HL-60/S4 treated with phorbol 12-myristate 13-acetate at 8.2 ng/mL for 4 days and 3 days (cell line): Measurements from ENCODE around the gene TOMM20.
"Not testable (repeated sequence)": the region's sequence is repeated elsewhere in the genome, so short reads cannot be mapped to it uniquely, and the experiment has no call there.

Experiments
- in situ Hi-C: fragments of 300-500 bp; cut with MboI; formaldehyde crosslinking; loops from 2 replicates; pipeline ENCODE4 v1.15.0; 2022; ENCODE audit warnings: low sequenced_read_pairs

The TOMM20 gene

DNA sequence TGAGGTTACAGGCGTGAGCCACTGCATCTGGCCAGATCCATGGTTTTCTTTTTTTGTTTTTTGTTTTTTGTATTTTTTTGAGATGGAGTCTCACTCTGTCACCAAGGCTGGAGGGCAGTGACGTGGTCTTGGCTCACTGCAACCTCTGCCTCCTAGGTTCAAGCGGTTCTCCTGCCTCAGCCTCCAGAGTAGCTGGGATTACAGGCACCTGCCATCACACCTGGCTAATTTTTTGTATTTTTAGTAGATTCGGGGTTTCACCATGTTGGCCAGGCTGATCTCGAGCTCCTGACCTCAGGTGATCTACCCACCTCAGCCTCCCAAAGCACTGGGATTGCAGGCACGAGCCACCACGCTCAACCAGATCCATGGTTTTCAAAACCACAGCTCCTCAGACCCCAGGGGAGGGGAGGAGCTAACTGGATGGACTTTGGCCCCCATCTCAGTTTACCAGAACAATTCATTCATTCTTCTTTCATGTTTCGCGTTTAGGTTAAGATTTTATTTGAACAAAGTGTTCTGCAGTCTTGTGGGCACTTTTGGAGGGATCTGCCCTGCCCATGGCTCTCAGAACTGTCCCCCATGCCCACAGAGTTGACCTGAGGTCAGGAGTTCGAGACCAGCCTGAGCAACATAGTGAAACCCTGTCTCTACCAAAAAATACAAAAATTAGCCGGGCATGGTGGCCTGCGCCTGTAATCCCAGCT is 43.1 kb downstream of the TOMM20 start:
- in situ Hi-C loops = loop anchor here (10.0 to 25.0 kb wide), 5 partner anchors 101 to 591 kb away; no protein-coding TSS in a partner anchor

DNA sequence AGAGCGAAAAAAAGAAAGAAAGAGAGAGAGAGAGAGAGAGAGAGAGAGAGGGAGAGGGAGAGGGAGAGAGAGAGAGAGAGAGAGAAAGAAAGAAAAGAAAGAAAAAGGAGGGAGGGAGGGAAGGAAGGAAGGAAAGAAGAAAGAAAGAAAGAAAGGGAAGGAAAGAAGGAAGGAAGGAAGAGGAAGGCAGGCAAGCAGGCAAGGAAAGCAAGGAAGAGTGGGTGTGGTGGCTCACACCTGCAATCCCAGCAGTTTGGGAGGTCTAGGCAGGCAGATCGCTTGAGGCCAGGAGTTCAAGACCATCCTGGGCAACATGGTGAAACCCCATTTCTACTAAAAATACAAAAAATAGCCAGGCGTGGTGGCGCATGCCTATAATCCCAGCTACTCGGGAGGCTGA is 47.8 kb downstream of the TOMM20 start:
- in situ Hi-C loops = loop anchor here (10.0 to 25.0 kb wide), 5 partner anchors 96 to 586 kb away; no protein-coding TSS in a partner anchor

DNA sequence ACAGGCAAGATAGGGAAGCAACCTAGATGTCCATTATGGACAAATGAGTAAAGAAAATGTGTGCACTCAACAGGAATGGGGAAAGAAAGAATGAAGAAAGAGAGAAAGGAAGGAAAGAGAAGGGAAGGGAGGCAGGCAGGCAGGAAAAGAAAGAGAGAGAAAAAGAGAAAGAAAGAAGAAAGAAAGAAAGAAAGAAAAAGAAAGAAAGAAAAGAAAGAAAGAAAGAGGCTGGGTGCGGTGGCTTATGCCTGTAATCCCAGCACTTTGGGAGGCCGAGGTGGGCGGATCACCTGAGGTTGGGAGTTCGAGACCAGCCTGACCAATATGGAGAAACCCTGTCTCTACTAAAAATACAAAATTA is 48.4 kb downstream of the TOMM20 start:
- in situ Hi-C loops = loop anchor here (10.0 to 25.0 kb wide), 5 partner anchors 95 to 585 kb away; no protein-coding TSS in a partner anchor

DNA sequence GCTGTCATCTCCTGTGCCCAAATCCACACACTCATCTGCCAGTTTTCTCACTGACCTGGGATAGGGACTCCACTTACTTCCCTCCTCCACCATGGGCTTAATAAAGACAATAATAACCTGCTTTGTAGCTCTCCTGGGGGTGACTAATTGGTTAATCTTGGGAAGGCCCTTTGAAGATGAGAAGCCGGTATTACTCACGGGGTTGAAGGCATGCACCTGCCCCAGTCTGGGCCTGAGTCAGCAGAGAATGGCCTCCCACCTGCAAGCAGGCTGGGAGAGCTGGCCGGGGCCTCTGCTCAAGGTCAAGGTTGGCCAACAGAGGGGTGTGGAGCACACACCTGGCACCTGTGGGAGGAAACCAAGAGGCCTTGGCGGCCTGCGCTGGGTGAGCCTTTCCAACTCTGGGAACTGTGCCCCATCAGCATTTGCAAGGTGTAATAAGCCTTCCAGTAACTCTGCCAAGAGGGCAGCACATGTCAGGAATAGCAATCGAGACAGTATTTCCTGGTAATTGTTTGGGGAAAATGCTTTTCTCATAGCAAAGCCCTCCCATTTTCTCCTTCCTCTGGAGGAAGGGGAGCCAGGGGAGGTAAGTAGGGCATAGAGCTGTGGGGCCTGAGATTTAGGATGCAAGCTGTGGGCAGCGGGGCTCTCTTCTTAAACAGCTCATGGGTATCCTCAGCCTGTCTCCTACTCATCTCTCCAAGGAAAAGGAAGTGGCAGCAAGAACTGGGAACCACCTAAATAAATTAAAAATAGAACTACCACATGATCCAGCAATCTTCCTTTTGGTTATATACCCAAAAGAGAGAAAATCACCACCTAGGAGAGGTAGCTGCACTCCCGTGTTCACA is 49.0 kb downstream of the TOMM20 start:
- in situ Hi-C loops = loop anchor here (10.0 to 25.0 kb wide), 5 partner anchors 95 to 585 kb away; no protein-coding TSS in a partner anchor

DNA sequence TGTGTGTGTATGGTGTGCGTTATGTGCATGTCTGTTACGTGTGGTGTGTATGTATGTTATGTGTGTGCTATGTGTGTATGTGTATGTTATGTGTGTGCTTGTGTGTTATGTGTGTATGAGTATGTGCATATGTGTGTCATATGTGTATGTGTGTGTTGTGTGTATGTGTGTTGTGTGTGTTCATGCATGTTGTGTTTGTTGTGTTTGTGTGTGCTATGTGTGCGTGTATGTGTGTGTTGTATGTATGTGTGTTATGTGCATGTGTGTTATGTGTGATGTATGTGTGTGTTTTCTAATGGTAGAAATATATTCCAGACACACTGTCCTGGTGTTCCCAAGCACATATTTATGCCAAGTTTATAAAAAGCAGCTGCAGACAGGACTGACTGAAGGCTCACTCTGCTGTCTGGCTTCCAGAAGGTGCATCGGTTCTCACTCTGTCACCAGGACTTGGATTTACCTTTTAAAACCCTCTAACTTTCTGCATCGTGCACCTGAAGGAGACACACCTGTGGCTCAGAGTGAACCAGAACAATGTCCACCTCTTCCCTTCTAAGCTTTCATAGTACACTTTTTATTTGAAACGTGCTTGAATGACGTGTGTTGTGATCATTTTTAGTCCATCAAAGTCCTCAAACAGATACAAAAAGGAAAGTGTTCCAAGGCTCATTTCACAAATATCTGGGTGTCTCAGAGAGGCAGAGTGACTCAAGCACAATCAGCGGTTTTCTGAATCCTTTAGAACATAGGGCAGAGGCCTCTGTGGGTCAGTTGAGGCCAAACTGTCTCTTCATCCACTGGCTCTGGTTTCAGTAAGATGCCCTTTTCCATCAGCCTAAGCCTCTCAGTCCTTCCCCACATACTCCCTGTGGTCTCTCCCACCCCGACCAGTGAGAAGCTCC is 49.9 kb downstream of the TOMM20 start:
- in situ Hi-C loops = loop anchor here (25.0 kb wide), 1 partner anchor 316 kb away; no protein-coding TSS in a partner anchor

DNA sequence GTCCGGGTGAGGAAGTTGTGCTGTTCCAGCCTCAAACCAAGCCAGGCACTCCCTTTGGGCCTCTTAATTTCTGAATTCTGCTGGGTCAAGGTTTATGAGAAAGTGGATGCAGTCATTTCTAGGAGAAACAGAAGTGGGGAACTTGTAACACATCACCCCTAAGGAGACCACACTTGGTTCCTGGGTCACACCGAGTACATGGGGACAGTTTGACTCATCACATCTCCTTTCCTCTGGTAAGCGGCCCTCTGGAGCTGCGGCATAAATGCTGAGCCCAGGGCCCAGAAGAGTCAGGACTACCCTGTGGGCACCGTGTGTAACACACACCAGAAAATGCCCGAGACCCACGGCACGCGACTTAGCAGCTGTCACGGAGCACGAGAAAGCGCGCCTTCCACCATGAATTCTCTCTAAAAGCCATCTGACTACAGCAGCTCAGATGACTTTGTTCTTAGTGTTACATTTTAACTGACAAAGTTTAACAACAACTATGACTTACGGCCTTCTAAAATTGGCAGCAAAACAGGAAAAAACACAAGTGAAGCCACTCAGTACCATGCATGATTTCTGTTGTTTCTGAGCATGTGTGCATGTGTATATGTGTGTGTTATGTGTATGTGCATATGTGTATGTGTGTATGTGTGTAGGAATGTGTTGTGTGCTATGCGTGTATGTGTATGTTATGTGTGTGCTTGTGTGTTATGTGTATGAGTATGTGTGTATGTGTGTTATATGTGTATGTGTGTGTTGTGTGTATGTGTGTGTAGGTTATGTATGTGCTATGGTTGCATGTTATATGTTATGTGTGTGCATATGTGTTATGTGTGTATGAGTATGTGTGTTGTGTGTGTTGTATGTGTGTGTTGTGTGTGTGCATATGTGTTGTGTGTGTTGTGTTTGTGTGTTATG is 50.8 kb downstream of the TOMM20 start:
- in situ Hi-C loops = loop anchor here (25.0 kb wide), 1 partner anchor 316 kb away; no protein-coding TSS in a partner anchor

DNA sequence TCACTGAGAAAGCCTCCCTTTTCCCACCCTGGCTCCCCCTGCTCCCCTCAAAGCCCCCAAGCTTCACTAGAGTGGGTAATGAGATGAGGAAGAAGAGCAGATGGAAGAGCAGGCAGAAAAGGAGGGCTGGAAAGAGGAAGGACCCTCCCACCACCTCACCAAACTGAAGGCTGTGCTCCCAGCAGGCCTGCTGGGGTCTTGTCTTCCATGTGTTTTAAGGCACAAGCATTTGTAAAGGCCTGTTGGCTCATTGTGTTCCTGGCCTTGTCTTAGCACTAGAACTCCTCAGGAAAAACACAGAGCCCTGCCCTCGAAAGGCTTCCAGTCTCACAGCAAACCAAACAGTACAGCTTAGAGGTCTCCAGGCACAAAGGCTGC is 51.5 kb downstream of the TOMM20 start:
- in situ Hi-C loops = loop anchor here (25.0 kb wide), 1 partner anchor 315 kb away; no protein-coding TSS in a partner anchor

DNA sequence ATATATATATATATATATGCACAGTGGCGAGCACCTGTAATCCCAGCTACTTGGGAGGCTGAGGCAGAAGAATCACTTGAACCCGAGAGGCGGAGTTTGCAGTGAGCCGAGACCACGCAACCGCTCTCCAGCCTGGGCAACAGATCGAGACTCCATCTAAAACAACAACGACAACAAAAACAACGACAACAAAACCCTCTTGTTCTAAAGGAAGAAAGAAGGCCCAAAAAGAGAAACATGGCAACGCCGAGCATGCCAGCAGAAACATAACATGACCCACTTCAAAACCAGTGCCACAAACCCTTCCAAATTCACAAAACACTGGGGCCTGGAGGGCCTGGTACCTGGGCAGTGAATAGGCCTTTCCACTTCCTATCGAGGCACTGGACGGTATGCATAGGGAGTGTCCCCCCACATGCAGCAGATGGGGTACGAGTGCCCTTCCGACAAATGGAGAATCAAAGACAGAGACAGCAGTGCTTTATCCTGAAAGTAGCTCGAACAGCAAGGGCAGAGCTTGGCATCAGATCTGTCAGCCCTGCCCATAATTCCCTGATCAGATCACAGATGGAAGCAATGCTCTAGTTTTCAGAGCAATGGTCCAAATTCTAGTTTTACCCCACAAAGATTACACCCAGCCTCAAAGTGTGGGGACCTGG is 52.0 kb downstream of the TOMM20 start:
- in situ Hi-C loops = loop anchor here (25.0 kb wide), 1 partner anchor 314 kb away; no protein-coding TSS in a partner anchor

DNA sequence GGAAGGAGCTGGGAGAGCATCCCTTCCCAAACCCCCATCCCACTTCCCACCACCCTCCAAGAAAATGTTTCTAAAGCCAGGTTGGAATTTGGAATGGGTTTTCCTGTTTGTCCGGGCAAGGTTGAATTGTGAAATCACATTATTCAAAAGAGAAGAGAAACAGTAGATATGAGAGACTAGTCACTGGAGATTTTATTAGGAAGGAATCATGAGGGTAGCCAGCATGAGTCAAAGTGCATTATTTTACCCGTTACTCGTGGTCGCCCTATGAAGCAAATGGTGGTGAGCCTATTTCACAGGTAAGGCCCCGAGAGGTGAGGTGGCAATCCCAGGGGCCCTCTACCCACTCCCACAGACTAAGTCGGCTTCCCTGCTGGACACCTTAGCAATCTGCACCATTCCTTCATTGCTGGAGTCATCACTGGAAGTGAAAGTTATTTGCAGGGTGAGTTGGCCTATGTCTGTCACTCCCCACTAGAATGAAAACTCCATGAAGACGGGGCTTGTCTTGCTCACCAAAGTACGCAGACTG is 52.8 kb downstream of the TOMM20 start:
- in situ Hi-C loops = loop anchor here (25.0 kb wide), 1 partner anchor 314 kb away; no protein-coding TSS in a partner anchor

DNA sequence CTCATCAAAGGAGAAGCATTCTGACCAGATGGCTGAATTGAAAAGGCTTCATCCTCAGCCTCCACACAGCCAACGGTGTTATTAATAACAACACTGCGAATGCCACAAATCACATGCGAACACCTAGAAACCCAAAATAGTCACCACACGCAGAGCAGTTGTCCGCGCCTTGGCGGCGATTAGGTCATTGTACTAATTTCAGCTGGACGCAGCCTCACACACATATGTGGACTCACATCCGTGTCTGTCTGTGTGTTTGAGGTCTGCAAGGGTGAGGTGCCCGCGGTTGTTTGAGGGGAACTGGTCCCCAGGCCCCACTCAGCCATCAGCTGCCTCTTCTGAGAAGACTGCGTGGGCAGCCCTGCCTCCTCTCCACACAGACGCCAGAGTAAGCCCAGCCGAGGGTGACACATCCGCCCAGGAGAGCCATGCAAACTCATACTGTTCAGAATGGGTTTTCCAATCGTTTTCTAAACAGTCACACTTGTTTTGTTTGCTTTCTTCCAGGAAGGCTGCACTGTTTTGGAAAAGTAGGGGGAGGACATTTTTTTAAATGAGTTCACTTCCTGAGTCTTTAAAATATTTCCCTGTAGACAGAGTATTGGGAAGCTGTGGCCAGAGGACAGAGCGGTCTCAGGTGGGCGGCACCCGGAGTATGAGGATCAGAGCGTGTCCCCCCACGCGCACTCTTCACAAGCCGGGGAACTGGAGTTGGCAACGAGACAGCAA is 53.4 kb downstream of the TOMM20 start:
- in situ Hi-C loops = loop anchor here (25.0 kb wide), 1 partner anchor 313 kb away; no protein-coding TSS in a partner anchor

DNA sequence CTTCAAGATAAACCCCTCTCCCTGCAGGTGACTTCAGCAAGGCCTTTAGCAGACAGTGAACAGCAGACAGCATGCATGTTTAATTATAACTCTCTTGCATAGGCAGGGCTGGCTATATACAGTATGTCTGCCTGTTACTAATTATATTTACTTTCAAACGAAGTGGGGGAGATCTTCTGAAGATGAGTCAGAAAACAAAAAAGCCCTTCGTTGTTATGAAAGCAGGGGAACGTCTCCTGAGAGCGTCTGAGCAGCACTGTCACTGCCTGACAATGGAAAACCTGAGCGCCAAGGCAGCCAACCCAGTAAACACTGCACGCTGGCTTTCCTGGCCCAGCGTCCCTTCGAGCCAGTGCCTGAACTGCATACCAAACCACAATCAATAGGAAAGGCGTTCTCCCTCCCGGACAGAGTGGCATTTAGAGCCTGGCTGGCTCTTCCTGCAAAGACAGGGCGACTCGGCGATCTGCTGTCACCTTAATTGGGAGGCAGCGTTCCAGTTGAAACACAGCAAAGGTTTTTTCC is 54.1 kb downstream of the TOMM20 start:
- in situ Hi-C loops = loop anchor here (25.0 kb wide), 1 partner anchor 312 kb away; no protein-coding TSS in a partner anchor

DNA sequence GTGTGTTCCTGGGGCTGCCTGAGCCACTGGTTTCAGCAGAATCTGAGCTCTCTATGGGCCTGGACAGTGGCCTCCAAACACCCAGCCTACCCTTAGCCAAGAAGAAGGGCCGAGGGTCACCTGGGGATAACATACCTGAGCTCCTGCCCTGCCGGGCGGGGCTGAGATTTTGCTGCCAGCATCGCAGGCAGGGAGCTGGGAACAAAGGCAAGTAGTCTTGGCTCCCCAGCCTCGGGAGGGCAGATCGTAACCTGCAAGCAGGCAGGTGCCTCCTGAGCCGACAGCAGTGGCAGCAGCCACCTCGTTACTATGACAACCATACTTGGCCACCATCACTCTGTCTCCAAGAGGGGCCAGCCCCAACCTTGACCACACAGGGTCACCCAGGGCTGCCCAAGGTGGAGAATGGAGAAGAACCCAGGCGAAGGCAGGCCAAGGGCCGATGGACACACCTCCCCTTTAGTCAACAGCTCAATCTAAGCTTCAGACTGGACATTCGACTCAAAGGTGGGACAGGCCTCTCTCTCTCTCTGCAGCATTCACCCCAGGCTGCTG is 54.6 kb downstream of the TOMM20 start:
- in situ Hi-C loops = no loop called here

DNA sequence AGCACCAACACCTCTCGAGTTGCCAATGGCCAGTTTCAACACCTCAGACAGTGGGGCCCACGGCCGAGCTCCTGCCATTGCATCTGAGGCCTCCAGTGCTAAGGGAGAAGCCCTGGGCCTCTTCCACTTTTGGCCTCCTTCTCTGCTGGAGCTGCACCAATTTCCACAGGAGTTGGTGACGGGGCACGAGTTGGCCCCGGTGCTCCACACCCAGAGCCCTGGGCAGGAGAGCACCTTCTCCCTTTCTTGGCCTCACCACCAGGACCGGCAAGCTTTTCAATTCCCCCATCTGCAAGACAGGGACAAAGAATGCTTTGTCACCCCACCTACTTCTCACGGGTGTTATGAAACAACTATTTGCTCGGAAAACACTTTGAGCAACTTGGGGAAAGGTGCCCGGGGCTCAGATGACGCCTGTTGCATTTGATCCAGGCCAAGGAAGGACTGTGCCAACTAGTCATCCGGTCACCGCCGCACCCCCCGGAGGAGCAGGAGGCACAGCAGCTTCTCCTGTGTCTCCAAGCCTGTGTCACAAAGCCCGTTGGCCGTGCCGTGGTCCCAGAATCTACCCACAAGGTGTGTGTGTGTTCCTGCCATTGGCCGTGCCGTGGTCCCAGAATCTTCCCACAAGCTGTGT is 55.2 kb downstream of the TOMM20 start:
- in situ Hi-C loops = no loop called here

DNA sequence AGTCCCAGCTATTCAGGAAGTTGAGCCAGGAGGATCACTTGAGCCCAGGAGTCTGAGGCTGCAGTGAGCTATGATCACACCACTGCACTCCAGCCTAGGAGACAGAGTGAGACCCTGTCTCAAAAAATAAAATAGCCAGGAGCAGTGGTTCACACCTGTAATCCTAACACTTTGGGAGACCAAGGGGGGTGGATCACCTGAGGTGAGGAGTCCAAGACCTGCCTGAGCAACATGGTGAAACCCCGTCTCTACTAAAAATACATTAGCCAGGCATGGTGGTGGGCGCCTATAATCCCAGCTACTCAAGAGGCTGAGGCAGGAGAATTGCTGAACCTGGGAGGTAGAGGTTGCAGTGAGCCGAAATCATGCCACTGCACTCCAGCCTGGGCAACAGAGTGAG is 56.1 kb downstream of the TOMM20 start:
- in situ Hi-C loops = not testable (repeated sequence)

DNA sequence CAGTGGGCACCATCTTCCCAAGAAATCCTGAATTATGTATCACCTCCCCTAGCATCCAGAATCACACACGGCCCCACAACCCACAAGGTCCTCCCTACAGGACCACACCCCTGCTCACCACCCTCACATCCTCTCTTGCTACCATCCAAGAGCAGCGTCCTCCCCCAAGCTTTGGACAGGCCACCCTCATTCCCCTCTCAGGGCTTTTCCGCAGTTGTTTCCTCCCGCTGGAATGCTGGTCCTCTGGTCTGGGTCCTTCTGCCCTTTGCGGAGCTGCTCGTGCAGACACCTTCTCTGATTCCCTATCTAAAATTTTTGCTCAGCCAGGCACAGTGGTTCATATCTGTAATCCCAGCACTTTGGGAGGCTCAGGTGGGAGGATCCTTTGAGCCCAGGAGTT is 56.5 kb downstream of the TOMM20 start:
- in situ Hi-C loops = no loop called here

DNA sequence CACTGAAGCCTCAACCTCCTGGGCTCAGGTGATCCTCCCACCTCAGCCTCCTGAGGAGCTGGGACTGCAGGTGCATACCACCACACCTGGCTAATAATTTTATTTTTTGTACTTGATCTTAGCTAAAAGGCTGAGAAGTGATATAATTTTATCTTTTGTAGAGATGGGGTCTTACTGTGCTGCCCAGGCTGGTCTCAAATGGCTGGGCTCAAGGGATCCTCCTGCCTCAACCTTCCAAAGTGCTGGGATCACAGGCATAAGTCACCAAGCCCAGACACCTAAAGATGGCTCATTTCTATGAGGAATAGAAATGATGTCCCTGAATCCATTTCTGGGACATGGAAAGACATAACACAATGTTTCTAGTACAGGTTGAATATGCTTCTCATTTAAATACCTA is 57.8 kb downstream of the TOMM20 start:
- in situ Hi-C loops = no loop called here
